ENCODE results near the gene SLC27A6. TPM values are rescaled to one million over a fixed set of nuclear protein-coding genes. Genes with fewer than 3 reads are reported as not detected.

The SLC27A6 gene
- total and polyA plus RNA-seq, 10 of the 15 experiments (the other 5 are each of a cell fraction or from before 2014, with no cell fraction given) = not detected

- no peak for TF ChIP-seq SMAD1 (IDR thresholded peaks at IDR 0.05; ENCODE audit: low read depth, partially characterized antibody)
- no peak for TF ChIP-seq CHD2 (IDR thresholded peaks at IDR 0.05; ENCODE audit: borderline replicate concordance, low read depth, low read length)
- TF ChIP-seq HSF1 (IDR thresholded peaks at IDR 0.05; ENCODE audit: low read depth, low read length) = no peak
- no peak for TF ChIP-seq ZSCAN29 (IDR thresholded peaks at IDR 0.05)
- no peak for TF ChIP-seq ASH2L (IDR thresholded peaks at IDR 0.05; ENCODE audit: borderline replicate concordance, low read depth)
- TF ChIP-seq MTA2 (IDR thresholded peaks at IDR 0.05; ENCODE audit: low read depth) = no peak
- no peak for TF ChIP-seq ZNF274 (IDR thresholded peaks at IDR 0.05; ENCODE audit: insufficient read depth, insufficient read length)
- no peak for TF ChIP-seq RAD21 (IDR thresholded peaks at IDR 0.05; ENCODE audit: insufficient read depth, low read depth, low read length)
These were observed 96.6 kb downstream of the SLC27A6 start (continued) for GRCh38 chr5:129061849-129062248.

GRCh38 chr5:129063483-129064113 lies 98.3 kb downstream of the SLC27A6 start:
- BruUV-seq (replicated peaks) = no TSS peak
- ChIA-PET POLR2A (no interaction called here), RAD21 (ENCODE audit: unreplicated experiment) (no interaction called here), CTCF (no interaction called here), SMC1A (ENCODE audit: uncharacterized antibody, unreplicated experiment) (interaction anchor here (0.6 kb wide), 1 partner anchor 328 kb away, joined by 3 read pairs; no protein-coding TSS in a partner anchor)
- Histone ChIP-seq H3K79me2 (ENCODE audit: control insufficient read depth, insufficient read depth, low read length) (no peaks in the 10 kb centered on the region), H3K9me3 (replicated peaks; ENCODE audit: control insufficient read depth, insufficient read depth, low read length) (no peaks in the 10 kb centered on the region), H3K4me1 (ENCODE audit: control insufficient read depth, insufficient read depth, low read length) (no peaks in the 10 kb centered on the region), H2AFZ (ENCODE audit: control insufficient read depth, low read depth, low read length) (no peak overlapping the region), H3K27ac (ENCODE audit: control insufficient read depth, insufficient read depth) (no peak overlapping the region), H3K4me3 (no peak overlapping the region), H3K4me2 (ENCODE audit: control insufficient read depth, insufficient read depth) (no peak overlapping the region), H3K36me3 (ENCODE audit: control insufficient read depth in 2 of 2, insufficient read depth in 2 of 2, low read length in 1 of 2) (no peaks in the 10 kb centered on the region), H4K20me1 (ENCODE audit: control insufficient read depth, insufficient read depth) (no peaks in the 10 kb centered on the region), H3K27me3 (replicated peaks in 1 of 2; ENCODE audit: control insufficient read depth in 2 of 2, insufficient read depth in 2 of 2, low read length in 1 of 2) (no peaks in the 10 kb centered on the region), H3K9ac (ENCODE audit: control insufficient read depth, insufficient read depth, low read length) (no peak overlapping the region)
- intact Hi-C loops (cut with micrococcal nuclease; ENCODE audit: unreplicated experiment) (no loop called here), in situ Hi-C loops (cut with MboI) (no loop called here)
- WGBS (ENCODE audit: insufficient coverage, insufficient replicate concordance, low lambda C conversion rate, missing lambda C conversion rate) = 50% methylated on average over 1 of the region's 1 CpG
- no peak for FAIRE-seq
- DNase-seq (ENCODE audit: low read depth, low spot score) = no peak
- ATAC-seq = no peak
- TF ChIP-seq CUX1 (IDR thresholded peaks at IDR 0.05; ENCODE audit: insufficient replicate concordance, low read depth, low read length) (no peak), SP1 (IDR thresholded peaks at IDR 0.05; ENCODE audit: low read depth, low read length) (no peak), PBX3 (IDR thresholded peaks at IDR 0.05; ENCODE audit: insufficient replicate concordance, low read depth, low read length) (no peak)
